ENCODE measurements around the gene JAKMIP2. TPM values are rescaled to one million over a fixed set of nuclear protein-coding genes. Genes with fewer than 3 reads are reported as not detected.

Gene JAKMIP2
- total and polyA plus RNA-seq, 2 experiments from 2014 or later: 0.23 TPM; not detected in 1

GRCh38 chr5:147578228-147579024 lies 204.1 kb downstream of the JAKMIP2 start:
- Histone ChIP-seq H3K9me3 (ENCODE audit: low read depth) (no peaks in the 10 kb centered on the region), H4K20me1 (ENCODE audit: insufficient read depth) (no peaks in the 10 kb centered on the region)

GRCh38 chr5:147576646-147577535 lies 205.6 kb downstream of the JAKMIP2 start:
- Histone ChIP-seq H3K4me2 (ENCODE audit: unreplicated experiment) (no peak overlapping the region), H3K4me1 (ENCODE audit: insufficient read depth) (no peaks in the 10 kb centered on the region), H3K36me3 (ENCODE audit: low read depth) (no peaks in the 10 kb centered on the region), H3K79me2 (ENCODE audit: insufficient read depth) (no peaks in the 10 kb centered on the region), H3K4me3 (no peak overlapping the region), H3K9ac (no peak overlapping the region), H2AFZ (no peak overlapping the region), H4K20me1 (ENCODE audit: insufficient read depth) (no peaks in the 10 kb centered on the region), H3K27me3 (replicated peaks; ENCODE audit: insufficient read depth) (no peaks in the 10 kb centered on the region), H3K9me2 (ENCODE audit: insufficient read depth) (no peaks in the 10 kb centered on the region), H3K9me3 (ENCODE audit: low read depth) (no peaks in the 10 kb centered on the region), H3K27ac (no peak overlapping the region), H3F3A (ENCODE audit: insufficient read depth) (no peaks in the 10 kb centered on the region)
- DNase-seq: peak; percentile 58
- TF ChIP-seq EZH2phosphoT487 (IDR thresholded peaks at IDR 0.05; ENCODE audit: insufficient read depth, low read depth) (no peak), EZH2 (IDR thresholded peaks at IDR 0.05; ENCODE audit: insufficient read depth, poor library complexity, severe bottlenecking) (no peak)
- WGBS, 2 experiments (ENCODE audit: low coverage in 1 of 2, low lambda C conversion rate in 2 of 2, missing lambda C conversion rate in 2 of 2): 47 to 48% methylated on average over 15 of the region's 15 CpGs
- in situ Hi-C loops (cut with MboI): loop anchor here (10.0 kb wide), 1 partner anchor 352 kb away; no protein-coding TSS in a partner anchor

More at GRCh38 chr5:147578228-147579024, 204.1 kb downstream of the JAKMIP2 start:
- TF ChIP-seq EZH2 (IDR thresholded peaks at IDR 0.05; ENCODE audit: insufficient read depth, poor library complexity, severe bottlenecking) (no peak), EZH2phosphoT487 (IDR thresholded peaks at IDR 0.05; ENCODE audit: insufficient read depth, low read depth) (no peak)
- Histone ChIP-seq H3K27ac (no peak overlapping the region), H3K9me2 (ENCODE audit: insufficient read depth) (no peaks in the 10 kb centered on the region), H3K4me3 (no peak overlapping the region), H3K9ac (no peak overlapping the region), H2AFZ (0 out of 2 replicates have a peak overlapping the region, but pooled peaks have one; percentile 7), H3K4me2 (ENCODE audit: unreplicated experiment) (no peak overlapping the region), H3F3A (ENCODE audit: insufficient read depth) (no peaks in the 10 kb centered on the region), H3K36me3 (ENCODE audit: low read depth) (no peaks in the 10 kb centered on the region), H3K4me1 (ENCODE audit: insufficient read depth) (no peaks in the 10 kb centered on the region), H3K79me2 (ENCODE audit: insufficient read depth) (no peaks in the 10 kb centered on the region), H3K27me3 (replicated peaks; ENCODE audit: insufficient read depth) (no peaks in the 10 kb centered on the region)
- in situ Hi-C loops (cut with MboI): loop anchor here (10.0 kb wide), 1 partner anchor 354 kb away; no protein-coding TSS in a partner anchor
- DNase-seq: peak; percentile 80
- 24 to 26% methylated on average over 8 of the region's 8 CpGs for WGBS, 2 experiments (ENCODE audit: low coverage in 1 of 2, low lambda C conversion rate in 2 of 2, missing lambda C conversion rate in 2 of 2)

GRCh38 chr5:147575598-147575997 lies 206.9 kb downstream of the JAKMIP2 start:
- Histone ChIP-seq H3K27ac (no peak overlapping the region), H3K79me2 (ENCODE audit: insufficient read depth) (no peaks in the 10 kb centered on the region), H2AFZ (no peak overlapping the region), H3K9me2 (ENCODE audit: insufficient read depth) (no peaks in the 10 kb centered on the region), H3K9me3 (ENCODE audit: low read depth) (no peaks in the 10 kb centered on the region), H3K4me1 (ENCODE audit: insufficient read depth) (no peaks in the 10 kb centered on the region), H3K4me2 (ENCODE audit: unreplicated experiment) (no peak overlapping the region), H3K36me3 (ENCODE audit: low read depth) (no peaks in the 10 kb centered on the region), H3K27me3 (replicated peaks; ENCODE audit: insufficient read depth) (no peaks in the 10 kb centered on the region), H3K9ac (no peak overlapping the region), H3K4me3 (no peak overlapping the region), H3F3A (ENCODE audit: insufficient read depth) (no peaks in the 10 kb centered on the region), H4K20me1 (ENCODE audit: insufficient read depth) (no peaks in the 10 kb centered on the region)
- 67 to 81% methylated on average over 4 of the region's 4 CpGs for WGBS, 2 experiments (ENCODE audit: low coverage in 1 of 2, low lambda C conversion rate in 2 of 2, missing lambda C conversion rate in 2 of 2)
- in situ Hi-C loops (cut with MboI): loop anchor here (10.0 kb wide), 1 partner anchor 351 kb away; no protein-coding TSS in a partner anchor
- DNase-seq: no peak
- no peak for TF ChIP-seq EZH2phosphoT487 (IDR thresholded peaks at IDR 0.05; ENCODE audit: insufficient read depth, low read depth)
- TF ChIP-seq EZH2 (IDR thresholded peaks at IDR 0.05; ENCODE audit: insufficient read depth, poor library complexity, severe bottlenecking): no peak

GRCh38 chr5:147573211-147573610 lies 209.3 kb downstream of the JAKMIP2 start:
- H3K9me2 ChIP-seq (ENCODE audit: insufficient read depth): no peaks in the 10 kb centered on the region
- no peaks in the 10 kb centered on the region for H3K79me2 ChIP-seq (ENCODE audit: insufficient read depth)
- in situ Hi-C loops (cut with MboI): loop anchor here (10.0 to 25.0 kb wide), 2 partner anchors 348 to 1036 kb away; no protein-coding TSS in a partner anchor
- no peaks in the 10 kb centered on the region for H3K27me3 ChIP-seq (replicated peaks; ENCODE audit: insufficient read depth)
- H4K20me1 ChIP-seq (ENCODE audit: insufficient read depth): no peaks in the 10 kb centered on the region
- H3K9me3 ChIP-seq (ENCODE audit: low read depth): no peaks in the 10 kb centered on the region
- TF ChIP-seq EZH2 (IDR thresholded peaks at IDR 0.05; ENCODE audit: insufficient read depth, poor library complexity, severe bottlenecking) (no peak), EZH2phosphoT487 (IDR thresholded peaks at IDR 0.05; ENCODE audit: insufficient read depth, low read depth) (no peak)
- 14 to 18% methylated on average over 1 of the region's 1 CpG for WGBS, 2 experiments (ENCODE audit: low coverage in 1 of 2, low lambda C conversion rate in 2 of 2, missing lambda C conversion rate in 2 of 2)
- no peaks in the 10 kb centered on the region for H3F3A ChIP-seq (ENCODE audit: insufficient read depth)
- H3K4me2 ChIP-seq (ENCODE audit: unreplicated experiment): no peak overlapping the region
- DNase-seq: no peak
- H3K4me3 ChIP-seq: no peak overlapping the region
- no peak overlapping the region for H2AFZ ChIP-seq
- no peaks in the 10 kb centered on the region for H3K36me3 ChIP-seq (ENCODE audit: low read depth)
- no peak overlapping the region for H3K9ac ChIP-seq
- H3K4me1 ChIP-seq (ENCODE audit: insufficient read depth): no peaks in the 10 kb centered on the region
- no peak overlapping the region for H3K27ac ChIP-seq

All from GM23248 (cell line).